ENCODE data around the gene CGRRF1.

Gene CGRRF1, protein sequence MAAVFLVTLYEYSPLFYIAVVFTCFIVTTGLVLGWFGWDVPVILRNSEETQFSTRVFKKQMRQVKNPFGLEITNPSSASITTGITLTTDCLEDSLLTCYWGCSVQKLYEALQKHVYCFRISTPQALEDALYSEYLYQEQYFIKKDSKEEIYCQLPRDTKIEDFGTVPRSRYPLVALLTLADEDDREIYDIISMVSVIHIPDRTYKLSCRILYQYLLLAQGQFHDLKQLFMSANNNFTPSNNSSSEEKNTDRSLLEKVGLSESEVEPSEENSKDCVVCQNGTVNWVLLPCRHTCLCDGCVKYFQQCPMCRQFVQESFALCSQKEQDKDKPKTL

DNA sequence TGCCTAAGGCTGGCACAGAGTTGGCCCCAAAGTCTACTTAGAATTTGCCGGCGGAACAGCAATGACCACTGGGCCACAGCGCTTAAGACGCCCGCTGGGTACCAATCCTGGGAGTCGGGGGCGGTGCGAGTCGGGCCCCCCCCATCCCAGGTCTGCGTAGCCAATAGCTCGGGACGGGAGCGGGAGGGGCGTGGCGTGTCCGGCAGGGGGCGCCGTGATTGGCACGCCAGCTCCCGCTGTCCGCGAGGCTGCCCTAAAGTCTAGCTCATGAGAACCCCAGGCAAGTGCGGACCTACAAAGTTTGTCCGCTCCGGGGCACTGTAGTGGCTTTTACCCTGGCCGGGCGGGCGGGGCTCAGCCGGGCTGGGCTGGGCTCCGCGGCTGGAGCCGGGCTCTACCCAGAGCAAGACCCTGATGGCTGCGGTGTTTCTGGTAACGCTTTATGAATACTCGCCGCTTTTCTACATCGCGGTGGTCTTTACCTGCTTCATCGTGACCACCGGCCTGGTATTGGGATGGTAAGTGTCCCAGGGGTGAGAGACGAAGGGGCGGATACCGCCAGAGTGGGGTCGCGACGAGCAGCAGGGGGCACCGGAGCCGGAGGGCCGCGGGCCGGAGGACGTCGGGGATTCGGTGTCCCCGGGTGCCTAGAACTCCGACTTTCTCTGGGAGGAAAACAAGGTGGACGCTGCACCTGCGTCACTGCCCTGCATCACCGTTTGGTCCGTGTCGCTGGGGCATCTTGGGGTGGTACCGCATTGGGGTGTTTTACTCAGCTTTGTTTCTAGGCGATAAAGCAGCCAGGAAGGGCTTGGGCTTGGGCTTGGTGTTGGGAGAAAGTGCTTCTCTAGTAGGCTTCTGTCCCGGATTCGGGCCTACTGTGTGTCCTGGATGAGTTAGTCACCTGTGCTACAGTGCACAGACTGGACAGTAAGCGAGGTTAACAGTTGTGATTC lies at the start of gene CGRRF1:
TSS of gene CGRRF1 (plus strand) at position 361 of the 956 bp plus-strand sequence. CDS start at position 415, 54 bp downstream.
- H3K4me1 ChIP-seq (ENCODE audit: insufficient read depth, low read length), result peaks cover 5% of the 10 kb centered on the region; the same call in 1 of the 2 replicates
- peak within 1 kb of the TSS; percentile 43 for H3K27ac ChIP-seq (ENCODE audit: low read length)
- H3K9me3 ChIP-seq (ENCODE audit: insufficient read depth, low read depth, low read length), result no peaks in the 10 kb centered on the region
- no peaks in the 10 kb centered on the region for H3K36me3 ChIP-seq (ENCODE audit: insufficient read depth, low read depth, low read length)
- H3K4me3 ChIP-seq (ENCODE audit: low read length), result peak within 1 kb of the TSS; percentile 100
- H3K27me3 ChIP-seq (ENCODE audit: insufficient read depth, low read length), result no peaks in the 10 kb centered on the region
- H3K9ac ChIP-seq (ENCODE audit: low read depth, low read length), result peak within 1 kb of the TSS; percentile 94

DNA sequence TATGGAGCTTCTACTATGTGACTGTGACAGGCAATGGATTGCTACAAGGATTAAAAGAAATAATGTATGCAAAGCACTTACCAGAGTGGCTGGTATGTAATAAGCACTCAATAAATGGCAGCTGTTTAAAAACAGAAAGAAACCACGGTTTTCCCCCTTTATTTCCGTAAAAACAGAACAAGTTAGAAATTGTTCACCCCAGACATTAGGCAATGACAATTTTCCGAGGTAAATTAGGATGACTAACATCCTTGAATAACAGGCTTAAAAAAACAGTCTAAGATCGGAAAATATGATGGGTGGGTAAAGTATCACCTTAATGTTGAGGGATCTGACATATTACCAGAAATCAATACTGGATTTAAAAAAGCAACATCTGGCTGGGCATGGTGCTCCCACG lies 47.7 kb upstream of the CGRRF1 start:
- Histone ChIP-seq H3K27me3 (ENCODE audit: insufficient read depth, low read length) (no peaks in the 10 kb centered on the region), H3K9me3 (ENCODE audit: insufficient read depth, low read depth, low read length) (peaks cover 19% of the 10 kb centered on the region; the same call in 1 of the 2 replicates), H3K4me3 (ENCODE audit: low read length) (no peak overlapping the region), H3K36me3 (ENCODE audit: insufficient read depth, low read depth, low read length) (no peaks in the 10 kb centered on the region), H3K9ac (ENCODE audit: low read depth, low read length) (no peak overlapping the region), H3K4me1 (ENCODE audit: insufficient read depth, low read length) (no peaks in the 10 kb centered on the region), H3K27ac (ENCODE audit: low read length) (no peak overlapping the region)

DNA sequence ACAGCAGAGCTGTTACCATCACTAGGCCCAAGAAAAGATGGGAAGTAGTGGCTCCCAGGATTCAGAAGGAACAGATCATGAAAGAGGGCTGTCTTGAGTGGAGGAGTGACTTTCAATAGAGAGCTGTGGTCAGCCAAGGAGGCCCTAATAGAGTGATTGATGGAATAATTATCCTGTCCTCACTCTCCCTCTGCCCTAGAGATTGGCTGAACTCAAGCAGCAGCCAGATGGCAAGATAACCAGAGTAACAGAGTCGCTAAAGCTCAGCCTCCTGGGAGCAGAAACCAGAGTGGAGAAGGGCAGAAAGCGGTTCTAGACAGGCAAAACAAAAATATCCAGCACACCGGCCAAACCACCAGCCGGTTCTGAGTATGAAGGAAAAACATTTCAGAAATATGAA lies 44.1 kb upstream of the CGRRF1 start:
- Histone ChIP-seq H3K4me3 (ENCODE audit: low read length) (no peak overlapping the region), H3K9me3 (ENCODE audit: insufficient read depth, low read depth, low read length) (peaks cover 16% of the 10 kb centered on the region; the same call in 1 of the 2 replicates), H3K36me3 (ENCODE audit: insufficient read depth, low read depth, low read length) (no peaks in the 10 kb centered on the region), H3K27ac (ENCODE audit: low read length) (no peak overlapping the region), H3K27me3 (ENCODE audit: insufficient read depth, low read length) (no peaks in the 10 kb centered on the region), H3K9ac (ENCODE audit: low read depth, low read length) (no peak overlapping the region), H3K4me1 (ENCODE audit: insufficient read depth, low read length) (no peaks in the 10 kb centered on the region)

DNA sequence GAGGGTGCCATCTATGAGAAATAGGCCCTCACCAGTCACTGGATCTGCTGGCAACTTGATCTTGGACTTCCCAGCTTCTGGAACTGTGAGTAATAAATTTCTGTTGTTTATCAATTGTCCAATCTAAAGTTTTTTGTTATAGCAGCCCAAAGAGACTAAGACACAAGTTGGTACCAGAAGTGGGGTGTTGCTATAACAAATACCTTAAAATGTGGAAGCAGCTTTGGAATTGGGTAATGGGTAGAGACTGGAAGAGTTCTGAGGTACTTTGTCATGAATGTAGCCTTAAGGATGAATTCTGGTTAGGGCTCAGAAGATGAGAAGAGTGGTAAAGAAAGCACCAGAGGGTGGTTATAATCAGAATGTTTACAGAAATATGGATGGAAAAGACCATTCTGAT lies 42.4 kb upstream of the CGRRF1 start:
- Histone ChIP-seq H3K27me3 (ENCODE audit: insufficient read depth, low read length) (no peaks in the 10 kb centered on the region), H3K4me1 (ENCODE audit: insufficient read depth, low read length) (no peaks in the 10 kb centered on the region; the same call in 1 of the 2 replicates), H3K4me3 (ENCODE audit: low read length) (no peak overlapping the region), H3K9ac (ENCODE audit: low read depth, low read length) (no peak overlapping the region), H3K9me3 (ENCODE audit: insufficient read depth, low read depth, low read length) (peaks cover 16% of the 10 kb centered on the region; the same call in 1 of the 2 replicates), H3K27ac (ENCODE audit: low read length) (no peak overlapping the region), H3K36me3 (ENCODE audit: insufficient read depth, low read depth, low read length) (no peaks in the 10 kb centered on the region; the same call in 1 of the 2 replicates)

DNA sequence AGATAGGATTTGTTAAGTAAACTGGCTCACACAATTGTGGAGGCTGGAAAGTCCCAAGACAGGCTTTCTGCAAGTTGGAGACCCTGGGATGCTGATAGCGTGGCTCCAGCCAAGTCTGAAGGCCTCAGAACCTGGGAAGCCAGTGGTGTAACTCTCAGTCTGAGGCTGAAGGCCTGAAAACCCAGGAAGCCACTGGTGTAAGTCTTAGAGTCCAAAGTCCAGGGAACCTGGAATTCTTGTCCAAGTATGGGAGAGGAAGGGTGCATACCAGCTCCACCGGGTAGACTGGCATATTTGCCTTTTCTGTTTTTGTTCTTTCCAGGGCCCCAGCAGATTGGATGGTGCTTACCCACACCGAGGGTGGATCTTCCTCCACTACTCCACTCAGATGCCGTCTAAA lies 39.0 kb upstream of the CGRRF1 start:
- H3K36me3 ChIP-seq (ENCODE audit: insufficient read depth, low read depth, low read length), result peaks cover 14% of the 10 kb centered on the region

DNA sequence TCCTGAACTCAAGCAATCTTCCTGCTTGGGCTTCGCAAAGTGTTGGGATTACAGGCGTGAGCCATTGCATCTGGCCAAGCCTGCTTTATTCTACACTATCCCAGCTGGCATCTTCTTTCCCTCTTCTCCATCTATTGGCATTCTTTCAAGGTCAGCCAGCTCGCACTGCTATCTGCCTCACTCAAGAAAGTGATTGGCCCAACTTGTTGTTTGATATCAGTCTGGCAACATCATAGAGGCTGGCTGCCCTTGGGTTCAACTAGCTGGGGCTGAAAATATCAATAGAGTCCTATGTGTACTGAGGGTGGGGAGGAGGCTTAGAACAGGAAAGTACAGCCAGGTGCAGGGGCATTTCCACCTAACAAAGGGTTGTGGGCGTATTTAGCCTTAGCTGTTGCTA lies 38.1 kb upstream of the CGRRF1 start:
- Histone ChIP-seq H3K27ac (ENCODE audit: low read length) (no peak overlapping the region), H3K9ac (ENCODE audit: low read depth, low read length) (no peak overlapping the region), H3K4me1 (ENCODE audit: insufficient read depth, low read length) (peaks cover 6% of the 10 kb centered on the region), H3K9me3 (ENCODE audit: insufficient read depth, low read depth, low read length) (peaks cover 12% of the 10 kb centered on the region; the same call in 1 of the 2 replicates), H3K4me3 (ENCODE audit: low read length) (no peak overlapping the region), H3K36me3 (ENCODE audit: insufficient read depth, low read depth, low read length) (peaks cover 18% of the 10 kb centered on the region), H3K27me3 (ENCODE audit: insufficient read depth, low read length) (no peaks in the 10 kb centered on the region)

More for the DNA sequence above, 39.0 kb upstream of the CGRRF1 start:
- Histone ChIP-seq H3K4me1 (ENCODE audit: insufficient read depth, low read length) (peaks cover 6% of the 10 kb centered on the region), H3K27ac (ENCODE audit: low read length) (no peak overlapping the region), H3K9ac (ENCODE audit: low read depth, low read length) (no peak overlapping the region), H3K4me3 (ENCODE audit: low read length) (no peak overlapping the region), H3K27me3 (ENCODE audit: insufficient read depth, low read length) (no peaks in the 10 kb centered on the region), H3K9me3 (ENCODE audit: insufficient read depth, low read depth, low read length) (peaks cover 16% of the 10 kb centered on the region; the same call in 1 of the 2 replicates)

DNA sequence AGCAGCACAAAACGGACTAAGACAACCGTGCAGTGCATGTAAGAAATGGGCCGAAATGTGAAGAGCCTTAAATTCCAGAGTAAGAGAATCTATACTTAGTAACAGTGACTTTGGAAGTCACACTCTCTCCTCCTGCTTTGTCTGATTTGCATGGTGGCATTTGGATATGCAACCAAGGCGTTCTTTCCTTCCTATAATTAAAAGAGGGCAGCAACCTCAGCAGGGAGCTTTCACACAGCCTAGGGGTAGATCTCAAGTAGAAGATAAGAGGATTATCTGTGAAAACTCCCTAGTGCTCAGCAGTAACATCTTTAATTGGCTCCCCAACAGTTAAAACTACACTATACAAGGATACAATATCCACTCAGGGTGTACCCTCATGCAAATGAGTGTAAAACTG lies 37.4 kb upstream of the CGRRF1 start:
- H3K4me1 ChIP-seq (ENCODE audit: insufficient read depth, low read length), result peaks cover 6% of the 10 kb centered on the region
- peaks cover 5% of the 10 kb centered on the region; the same call in 1 of the 2 replicates for H3K9me3 ChIP-seq (ENCODE audit: insufficient read depth, low read depth, low read length)
- no peak overlapping the region for H3K9ac ChIP-seq (ENCODE audit: low read depth, low read length)
- H3K4me3 ChIP-seq (ENCODE audit: low read length), result no peak overlapping the region
- H3K36me3 ChIP-seq (ENCODE audit: insufficient read depth, low read depth, low read length), result peaks cover 24% of the 10 kb centered on the region
- no peak overlapping the region for H3K27ac ChIP-seq (ENCODE audit: low read length)
- no peaks in the 10 kb centered on the region for H3K27me3 ChIP-seq (ENCODE audit: insufficient read depth, low read length)

DNA sequence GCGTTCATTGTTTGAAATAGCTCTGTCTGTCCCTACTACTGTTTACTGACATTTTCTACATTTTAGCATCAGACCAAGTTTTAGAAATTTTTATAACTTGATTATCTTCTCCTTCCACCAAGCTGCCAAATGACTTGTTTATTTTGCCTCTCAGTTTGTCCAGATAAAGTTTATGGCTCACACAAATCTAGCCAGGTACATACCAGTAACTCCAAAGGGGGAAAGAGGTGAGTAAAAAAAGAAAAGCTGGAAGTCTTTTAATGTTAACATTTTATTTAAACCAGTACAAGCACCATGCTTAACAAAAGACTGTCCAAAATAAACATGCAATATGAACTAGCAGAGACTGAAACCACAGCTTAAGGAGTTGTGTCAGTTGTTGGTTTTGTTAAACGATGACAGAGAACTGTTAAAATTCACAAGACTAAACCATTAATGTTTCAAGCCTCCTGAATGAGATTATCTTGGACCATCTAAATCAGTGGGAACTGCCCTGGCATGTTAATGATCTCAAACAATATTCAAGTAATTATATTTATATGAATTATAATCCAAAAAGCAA lies 35.4 kb upstream of the CGRRF1 start:
- Histone ChIP-seq H3K4me3 (ENCODE audit: low read length) (no peak overlapping the region), H3K27me3 (ENCODE audit: insufficient read depth, low read length) (no peaks in the 10 kb centered on the region), H3K36me3 (ENCODE audit: insufficient read depth, low read depth, low read length) (peaks cover 43% of the 10 kb centered on the region), H3K27ac (ENCODE audit: low read length) (no peak overlapping the region), H3K9ac (ENCODE audit: low read depth, low read length) (no peak overlapping the region), H3K4me1 (ENCODE audit: insufficient read depth, low read length) (peaks cover 6% of the 10 kb centered on the region), H3K9me3 (ENCODE audit: insufficient read depth, low read depth, low read length) (no peaks in the 10 kb centered on the region)

DNA sequence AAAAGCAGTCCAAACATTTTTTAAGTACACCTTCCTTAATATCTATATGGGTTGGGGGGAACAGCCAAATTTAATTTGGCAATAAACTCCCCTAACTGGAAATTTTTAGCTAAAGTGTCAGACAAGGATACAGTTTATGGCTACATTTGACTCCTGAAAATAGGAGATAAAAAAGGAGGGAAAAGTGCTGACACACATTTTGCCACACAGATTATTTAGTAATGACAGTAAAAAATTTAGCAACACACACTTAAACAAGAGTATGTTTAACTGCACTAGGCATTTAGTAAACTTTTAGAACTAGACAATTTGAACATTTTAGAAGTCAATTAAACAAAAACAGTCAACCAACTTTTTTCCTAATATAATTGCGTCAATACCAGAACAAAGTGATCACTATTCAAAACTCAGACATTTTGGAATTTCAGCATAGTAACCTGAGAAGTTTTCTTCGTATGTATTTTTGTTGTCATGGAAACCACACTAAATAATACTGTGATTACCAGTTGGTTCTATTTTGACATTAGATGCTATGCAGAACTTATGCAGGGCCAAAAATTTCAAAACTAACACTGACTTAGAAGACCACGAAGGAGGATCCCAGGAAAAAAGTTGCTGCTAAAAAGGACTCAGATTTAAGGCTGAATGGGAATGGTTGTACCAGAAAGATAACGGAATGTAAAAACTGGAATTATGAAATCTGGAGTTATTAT lies 34.4 kb upstream of the CGRRF1 start:
- Histone ChIP-seq H3K27me3 (ENCODE audit: insufficient read depth, low read length) (no peaks in the 10 kb centered on the region), H3K36me3 (ENCODE audit: insufficient read depth, low read depth, low read length) (peaks cover 53% of the 10 kb centered on the region), H3K4me3 (ENCODE audit: low read length) (no peak overlapping the region), H3K27ac (ENCODE audit: low read length) (no peak overlapping the region), H3K9ac (ENCODE audit: low read depth, low read length) (no peak overlapping the region), H3K4me1 (ENCODE audit: insufficient read depth, low read length) (peaks cover 6% of the 10 kb centered on the region), H3K9me3 (ENCODE audit: insufficient read depth, low read depth, low read length) (no peaks in the 10 kb centered on the region)

DNA sequence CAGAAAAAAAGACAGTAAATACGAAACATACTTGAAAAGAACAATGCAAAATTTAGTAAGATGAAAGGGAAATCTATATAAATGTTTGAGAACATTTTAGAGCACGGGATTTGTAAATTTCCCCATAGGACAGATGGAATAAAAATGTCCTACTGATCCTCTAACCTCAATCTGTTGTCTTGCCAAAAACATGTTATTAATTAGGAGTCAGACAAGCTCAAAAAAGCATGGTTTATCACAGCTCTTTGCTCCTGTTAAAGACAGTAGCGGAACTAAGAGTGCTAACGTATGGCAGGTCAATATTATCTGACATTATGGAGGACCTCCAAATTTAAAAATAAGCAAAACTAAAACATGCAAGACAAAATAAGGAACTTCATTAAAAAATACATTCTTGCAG lies 33.8 kb upstream of the CGRRF1 start:
- Histone ChIP-seq H3K4me3 (ENCODE audit: low read length) (no peak overlapping the region), H3K36me3 (ENCODE audit: insufficient read depth, low read depth, low read length) (peaks cover 58% of the 10 kb centered on the region), H3K27ac (ENCODE audit: low read length) (no peak overlapping the region), H3K9me3 (ENCODE audit: insufficient read depth, low read depth, low read length) (no peaks in the 10 kb centered on the region), H3K27me3 (ENCODE audit: insufficient read depth, low read length) (no peaks in the 10 kb centered on the region), H3K9ac (ENCODE audit: low read depth, low read length) (no peak overlapping the region), H3K4me1 (ENCODE audit: insufficient read depth, low read length) (peaks cover 6% of the 10 kb centered on the region)

DNA sequence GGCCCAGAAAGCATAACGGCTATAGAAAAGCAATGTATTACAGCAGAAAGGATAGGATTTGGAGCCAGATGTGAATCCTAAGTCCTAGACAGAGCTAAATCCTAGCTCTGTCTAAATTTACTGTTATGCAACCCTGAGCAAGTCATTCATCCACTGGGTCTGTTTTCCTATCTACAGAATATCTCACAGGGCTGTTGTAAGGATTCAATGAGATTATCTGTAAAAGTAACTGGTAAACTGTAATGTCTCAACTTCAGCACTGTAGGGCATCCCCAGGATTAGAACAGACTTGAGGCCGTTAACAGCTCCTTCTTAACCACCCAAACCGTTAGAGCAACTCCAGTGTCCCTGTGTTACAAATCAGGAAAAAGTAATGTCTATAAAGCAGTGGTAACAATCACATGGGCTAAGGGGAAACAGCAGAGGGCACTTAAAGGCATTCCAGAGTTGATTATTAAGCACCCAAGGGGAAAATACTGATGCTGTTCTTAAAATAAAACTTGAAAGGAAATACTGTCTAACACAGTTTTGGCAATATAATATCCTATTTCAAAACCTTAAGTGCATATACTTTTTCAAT lies 31.0 kb upstream of the CGRRF1 start:
- Histone ChIP-seq H3K36me3 (ENCODE audit: insufficient read depth, low read depth, low read length) (peaks cover 85% of the 10 kb centered on the region), H3K27ac (ENCODE audit: low read length) (no peak overlapping the region), H3K27me3 (ENCODE audit: insufficient read depth, low read length) (no peaks in the 10 kb centered on the region), H3K4me1 (ENCODE audit: insufficient read depth, low read length) (no peaks in the 10 kb centered on the region), H3K9me3 (ENCODE audit: insufficient read depth, low read depth, low read length) (no peaks in the 10 kb centered on the region), H3K9ac (ENCODE audit: low read depth, low read length) (no peak overlapping the region), H3K4me3 (ENCODE audit: low read length) (no peak overlapping the region)
